Measurements from ENCODE around the gene DMRTC2.

The DMRTC2 gene

GRCh38 chr19:41888926-41889325 is 44.1 kb downstream of the DMRTC2 start:
- H3K79me2 ChIP-seq (ENCODE audit: insufficient read depth, low read length), result peaks cover 88% of the 10 kb centered on the region
- H3K27ac ChIP-seq (ENCODE audit: low read length), result peak overlapping the region; percentile 87
- no peak overlapping the region for H3K4me3 ChIP-seq (ENCODE audit: low read depth in 1 of 2, low read length in 2 of 2)
- no peak overlapping the region for H2AFZ ChIP-seq (ENCODE audit: low read depth, low read length)
- peaks cover 79% of the 10 kb centered on the region for H3K36me3 ChIP-seq (ENCODE audit: insufficient read depth, low read length)
- DNase-seq (no peak), ATAC-seq (ENCODE audit: insufficient read depth, low read depth) (no peak)
- H3K27me3 ChIP-seq (ENCODE audit: insufficient read depth, low read length, poor library complexity), result no peaks in the 10 kb centered on the region
- H4K20me1 ChIP-seq (ENCODE audit: insufficient read depth, low read length), result peaks cover 64% of the 10 kb centered on the region
- TF ChIP-seq EZH2 (IDR thresholded peaks at IDR 0.05; ENCODE audit: borderline replicate concordance, low read depth, low read length, severe bottlenecking), result no peak
- peak; percentile 24 for TF ChIP-seq CTCF (IDR thresholded peaks at IDR 0.05; ENCODE audit: borderline replicate concordance, extremely low read depth, low read length, poor library complexity, severe bottlenecking)
- H3K4me2 ChIP-seq (ENCODE audit: insufficient read depth, low read length), result no peak overlapping the region
- no peaks in the 10 kb centered on the region for H3K9me3 ChIP-seq (ENCODE audit: insufficient read depth, low read length, severe bottlenecking)
- H3K4me1 ChIP-seq (ENCODE audit: insufficient read depth, low read length), result peaks cover 64% of the 10 kb centered on the region
- no peak overlapping the region; the same call in 1 of the 2 replicates for H3K9ac ChIP-seq (ENCODE audit: low read depth, low read length)

GRCh38 chr19:41889896-41890295 is 45.1 kb downstream of the DMRTC2 start:
- ATAC-seq (ENCODE audit: insufficient read depth, low read depth), result no peak
- peaks cover 57% of the 10 kb centered on the region for H3K4me1 ChIP-seq (ENCODE audit: insufficient read depth, low read length)

GRCh38 chr19:41890936-41891335 is 46.1 kb downstream of the DMRTC2 start:
- Histone ChIP-seq H2AFZ (ENCODE audit: low read depth, low read length) (no peak overlapping the region), H3K79me2 (ENCODE audit: insufficient read depth, low read length) (peaks cover 81% of the 10 kb centered on the region), H3K27me3 (ENCODE audit: insufficient read depth, low read length, poor library complexity) (no peaks in the 10 kb centered on the region), H3K9ac (ENCODE audit: low read depth, low read length) (no peak overlapping the region), H3K4me3 (ENCODE audit: low read depth in 1 of 2, low read length in 2 of 2) (no peak overlapping the region), H3K9me3 (ENCODE audit: insufficient read depth, low read length, severe bottlenecking) (no peaks in the 10 kb centered on the region), H4K20me1 (ENCODE audit: insufficient read depth, low read length) (peaks cover 66% of the 10 kb centered on the region), H3K4me2 (ENCODE audit: insufficient read depth, low read length) (no peak overlapping the region), H3K27ac (ENCODE audit: low read length) (0 out of 2 replicates have a peak overlapping the region, but pooled peaks have one; percentile 6), H3K36me3 (ENCODE audit: insufficient read depth, low read length) (peaks cover 83% of the 10 kb centered on the region), H3K4me1 (ENCODE audit: insufficient read depth, low read length) (peaks cover 47% of the 10 kb centered on the region)
- DNase-seq, result no peak
- no peak for ATAC-seq (ENCODE audit: insufficient read depth, low read depth)
- no peak for TF ChIP-seq EZH2 (IDR thresholded peaks at IDR 0.05; ENCODE audit: borderline replicate concordance, low read depth, low read length, severe bottlenecking)
- no peak for TF ChIP-seq CTCF (IDR thresholded peaks at IDR 0.05; ENCODE audit: borderline replicate concordance, extremely low read depth, low read length, poor library complexity, severe bottlenecking)

More at GRCh38 chr19:41889896-41890295, 45.1 kb downstream of the DMRTC2 start:
- Histone ChIP-seq H3K79me2 (ENCODE audit: insufficient read depth, low read length) (peaks cover 81% of the 10 kb centered on the region), H3K27me3 (ENCODE audit: insufficient read depth, low read length, poor library complexity) (no peaks in the 10 kb centered on the region), H3K9me3 (ENCODE audit: insufficient read depth, low read length, severe bottlenecking) (no peaks in the 10 kb centered on the region), H2AFZ (ENCODE audit: low read depth, low read length) (no peak overlapping the region), H3K9ac (ENCODE audit: low read depth, low read length) (no peak overlapping the region), H3K4me2 (ENCODE audit: insufficient read depth, low read length) (no peak overlapping the region), H3K27ac (ENCODE audit: low read length) (peak overlapping the region; percentile 87), H4K20me1 (ENCODE audit: insufficient read depth, low read length) (peaks cover 63% of the 10 kb centered on the region), H3K36me3 (ENCODE audit: insufficient read depth, low read length) (peaks cover 79% of the 10 kb centered on the region), H3K4me3 (ENCODE audit: low read depth in 1 of 2, low read length in 2 of 2) (no peak overlapping the region)
- TF ChIP-seq CTCF (IDR thresholded peaks at IDR 0.05; ENCODE audit: borderline replicate concordance, extremely low read depth, low read length, poor library complexity, severe bottlenecking) (no peak), EZH2 (IDR thresholded peaks at IDR 0.05; ENCODE audit: borderline replicate concordance, low read depth, low read length, severe bottlenecking) (no peak)
- DNase-seq, result no peak
